AG08395 (cell line): ENCODE measurements around the gene KLF16.

Source experiments
- DNase-seq: peaks from one replicate; pipeline ENCODE4 v3.0.0; 2012; ENCODE audit warnings: mixed read lengths, low spot score

Gene KLF16

GRCh38 chr19:1843116-1843515 lies 20.3 kb downstream of the KLF16 start:
- DNase-seq, result no peak

- DNase-seq, result no peak
Measured at GRCh38 chr19:1841209-1841924, 22.0 kb downstream of the KLF16 start.

GRCh38 chr19:1840541-1841115 lies 22.8 kb downstream of the KLF16 start:
- DNase-seq, result no peak

- no peak for DNase-seq
Measured at GRCh38 chr19:1839658-1840540, 23.5 kb downstream of the KLF16 start.

DNA sequence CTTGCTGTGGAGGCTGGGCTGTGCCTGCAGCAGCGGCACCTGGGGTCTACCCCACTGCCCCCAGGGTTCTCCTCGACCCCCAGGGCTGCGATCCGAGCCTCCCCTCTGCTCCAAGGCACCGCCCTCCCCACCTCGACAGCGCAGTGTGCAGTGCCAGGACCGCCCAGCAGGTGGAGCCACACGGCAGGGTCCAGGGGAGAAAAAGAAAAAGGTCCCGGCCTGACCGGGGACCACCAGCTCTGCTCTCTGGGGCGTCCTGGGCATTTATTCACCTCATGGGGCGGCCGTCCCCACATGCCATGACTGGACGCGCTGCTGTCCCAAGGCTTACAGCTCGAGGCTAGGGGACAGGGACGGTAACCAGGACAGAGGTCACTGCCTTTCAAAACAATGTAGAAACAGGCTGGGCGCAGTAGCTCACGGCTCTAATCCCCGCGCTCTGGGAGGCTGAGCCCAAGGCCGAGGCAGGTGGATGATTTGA lies 25.7 kb downstream of the KLF16 start:
- DNase-seq, result peak; percentile 84

- DNase-seq, result no peak
Measured at GRCh38 chr19:1837222-1837565, 26.2 kb downstream of the KLF16 start.

GRCh38 chr19:1836458-1837221 lies 26.7 kb downstream of the KLF16 start:
- DNase-seq, result no peak

- DNase-seq, result no peak
Measured at GRCh38 chr19:1833540-1833939, 29.8 kb downstream of the KLF16 start.

- no peak for DNase-seq
Measured at GRCh38 chr19:1832046-1832663, 31.2 kb downstream of the KLF16 start.

DNA sequence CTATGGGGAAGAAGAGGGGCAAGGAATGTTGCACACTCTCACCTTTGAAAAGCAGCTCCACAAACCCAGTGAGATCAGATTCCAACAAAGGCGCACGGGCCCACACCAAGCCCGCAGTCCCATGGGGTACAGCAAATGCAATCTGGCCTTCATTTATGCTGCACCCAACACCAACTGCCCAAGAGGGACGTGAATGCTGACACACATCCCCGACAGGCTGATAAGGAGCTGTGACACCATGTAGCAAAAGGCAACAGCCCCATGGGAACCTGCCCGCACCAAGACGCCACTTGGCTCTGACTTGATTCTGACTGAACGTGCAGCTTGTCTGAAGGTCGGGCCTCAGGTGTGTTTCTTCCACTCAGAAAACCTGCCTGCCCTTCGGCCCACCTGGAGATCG lies 32.4 kb downstream of the KLF16 start:
- DNase-seq, result no peak

DNA sequence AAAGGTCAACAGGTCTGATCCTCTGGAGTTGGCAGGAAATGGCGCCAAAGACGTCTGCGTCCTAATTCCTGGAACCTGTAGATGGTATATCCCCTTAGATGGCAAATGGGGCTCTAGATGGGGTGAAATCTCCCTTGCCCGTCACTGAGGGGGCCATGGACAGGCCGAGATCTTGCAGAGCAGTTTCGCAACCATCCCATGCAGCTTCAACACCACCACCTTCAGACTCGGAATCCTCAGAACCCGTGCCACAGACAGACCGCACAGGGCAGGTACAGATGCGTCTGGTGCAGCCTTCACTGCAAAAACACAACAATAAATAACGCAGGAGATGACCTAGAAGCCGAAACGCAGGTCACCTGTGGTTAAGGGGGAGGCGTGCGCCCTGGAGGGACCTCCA lies 32.8 kb downstream of the KLF16 start:
- DNase-seq, result no peak

DNA sequence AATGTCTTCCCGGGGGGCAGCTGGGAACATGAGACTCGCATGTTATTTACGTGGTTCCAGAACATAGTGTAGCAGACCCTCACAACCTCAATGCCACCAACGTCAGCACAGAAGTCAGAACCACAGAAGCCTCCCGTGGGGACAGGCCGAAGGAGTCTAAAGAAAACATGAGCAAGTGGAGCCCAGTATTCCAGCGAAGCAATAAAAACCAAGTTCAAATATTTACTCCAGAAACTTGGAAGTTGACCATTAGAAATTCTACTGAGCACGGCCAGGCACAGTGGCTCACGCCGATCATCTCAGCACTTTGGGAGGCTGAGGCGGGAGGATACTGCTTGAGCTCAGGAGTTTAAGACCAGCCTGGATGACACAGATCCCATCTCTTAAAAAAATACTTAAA lies 33.4 kb downstream of the KLF16 start:
- no peak for DNase-seq

DNA sequence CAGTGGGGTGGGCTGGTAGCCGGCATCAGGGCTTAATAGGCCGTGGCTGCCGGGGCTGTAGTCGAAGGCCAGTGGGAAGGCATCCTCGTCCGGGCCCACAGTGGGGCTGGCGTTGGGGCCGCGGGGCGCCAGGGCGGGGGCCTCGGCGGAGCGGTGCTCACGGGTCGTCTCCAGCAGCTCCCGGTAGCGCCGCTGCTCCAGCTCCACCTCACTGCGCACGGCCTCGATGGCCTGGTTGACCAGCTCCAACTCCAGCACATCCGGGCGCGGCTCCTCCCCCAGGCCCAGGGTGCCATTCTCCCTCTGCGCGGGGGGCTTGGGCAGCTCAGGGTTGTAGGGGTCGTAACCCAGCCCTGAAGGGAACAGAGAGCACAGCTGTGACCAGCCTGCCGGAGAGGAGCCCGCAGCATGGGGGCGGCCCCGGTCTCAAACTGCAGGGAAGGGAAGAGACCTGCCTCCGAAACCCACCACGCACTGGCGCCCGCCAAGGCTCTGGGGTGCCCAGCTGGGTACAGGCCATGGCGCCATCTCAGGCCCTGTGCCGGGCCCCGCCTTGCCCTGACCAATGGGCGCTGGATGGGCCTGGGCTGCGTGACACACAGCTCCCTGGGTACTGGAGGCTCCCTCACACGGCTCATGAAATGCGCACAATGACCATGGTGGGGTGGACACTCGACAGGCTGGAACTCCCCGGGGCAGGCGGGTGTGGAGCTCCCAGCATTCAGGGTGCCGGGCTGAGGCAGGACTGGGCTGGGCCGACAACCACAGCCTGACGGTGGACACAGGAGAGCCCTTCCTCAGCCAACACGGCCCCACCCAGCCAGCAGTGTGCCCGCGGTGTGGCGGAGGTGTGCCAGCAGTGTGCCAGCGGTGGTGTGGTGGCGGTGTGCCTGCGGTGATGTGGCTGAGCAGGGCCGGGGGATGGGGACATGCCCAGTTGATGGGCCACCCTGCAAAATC lies 34.8 kb downstream of the KLF16 start:
- DNase-seq, result no peak

- no peak for DNase-seq
Measured at GRCh38 chr19:1827566-1828278, 35.7 kb downstream of the KLF16 start.

GRCh38 chr19:1826557-1827521 lies 36.5 kb downstream of the KLF16 start:
- DNase-seq, result no peak

DNA sequence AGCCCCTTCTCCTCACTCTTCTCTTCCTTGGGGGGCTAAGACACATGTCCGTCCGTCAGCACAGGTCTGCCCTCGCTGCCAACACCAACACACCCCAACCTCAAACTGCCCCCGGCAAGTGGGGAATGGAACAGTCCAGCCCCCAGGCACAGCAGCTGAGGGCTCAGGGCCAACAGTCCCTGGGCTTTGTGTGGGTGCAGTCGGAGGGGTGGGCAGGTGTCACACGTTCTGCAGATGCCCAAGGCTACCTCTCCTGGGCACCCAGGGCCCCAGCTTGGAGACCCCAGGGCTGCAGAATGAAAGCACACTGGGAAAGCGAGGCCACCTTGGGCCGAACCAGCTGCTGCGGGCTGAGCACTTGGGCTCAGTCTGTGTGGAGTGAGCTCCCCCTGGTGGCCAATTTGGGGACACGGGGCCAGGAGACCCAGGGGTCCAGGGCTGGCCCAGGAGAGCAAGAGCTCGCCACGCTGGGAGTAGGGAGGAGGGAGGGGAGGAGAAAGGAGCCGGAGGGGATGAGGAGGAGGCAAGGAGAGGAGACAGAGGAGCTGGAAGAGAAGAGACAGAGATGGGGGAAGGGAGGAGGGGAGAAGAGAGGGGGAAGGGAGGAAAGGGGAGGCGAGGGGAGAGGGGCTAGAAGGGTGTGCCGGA lies 37.3 kb downstream of the KLF16 start:
- peak; percentile 95 for DNase-seq

- no peak for DNase-seq
Measured at GRCh38 chr19:1824252-1824622, 39.1 kb downstream of the KLF16 start.

- no peak for DNase-seq
Measured at GRCh38 chr19:1823539-1824251, 39.7 kb downstream of the KLF16 start.
